Measurements from ENCODE around the gene PEX16. TPM values are rescaled to one million over a fixed set of nuclear protein-coding genes. Genes with fewer than 3 reads are reported as not detected.

The PEX16 gene
- total RNA-seq, 4 donors from 2014 or later: 26.8 to 40.6 (median 35.3) TPM

DNA sequence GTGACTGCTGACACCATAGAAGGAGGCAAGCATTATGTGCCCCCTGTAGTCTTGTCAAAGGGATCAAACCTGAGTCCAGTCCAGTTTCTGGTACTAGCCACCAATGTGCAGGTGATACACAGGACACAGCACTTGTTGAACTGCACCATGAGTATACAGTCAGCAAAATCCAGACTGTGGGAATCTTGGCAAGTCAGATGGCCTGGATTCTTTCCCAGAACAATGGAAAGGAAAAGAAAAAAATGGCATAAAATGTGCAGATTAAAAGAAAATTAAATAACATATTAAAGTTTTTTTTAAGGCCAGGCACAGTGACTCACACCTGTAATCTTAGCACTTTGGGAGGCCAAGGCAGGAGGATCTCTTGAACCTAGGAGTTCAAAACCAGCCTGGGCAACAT lies 53.6 kb downstream of the PEX16 start:
- TF ChIP-seq CTCF (IDR thresholded peaks at IDR 0.05) (no peak), EP300 (IDR thresholded peaks at IDR 0.05) (no peak), POLR2A (IDR thresholded peaks at IDR 0.05) (no peak), POLR2AphosphoS5 (IDR thresholded peaks at IDR 0.05) (no peak)
- Histone ChIP-seq H3K27me3 (no peaks in the 10 kb centered on the region), H3K9me3 (no peaks in the 10 kb centered on the region), H3K27ac (no peak overlapping the region), H3K36me3 (peaks cover 87% of the 10 kb centered on the region), H3K4me1 (peaks cover 17% of the 10 kb centered on the region), H3K4me3 (no peak overlapping the region)
- DNase-seq (ENCODE audit: low spot score in 2 of 2): no peak

DNA sequence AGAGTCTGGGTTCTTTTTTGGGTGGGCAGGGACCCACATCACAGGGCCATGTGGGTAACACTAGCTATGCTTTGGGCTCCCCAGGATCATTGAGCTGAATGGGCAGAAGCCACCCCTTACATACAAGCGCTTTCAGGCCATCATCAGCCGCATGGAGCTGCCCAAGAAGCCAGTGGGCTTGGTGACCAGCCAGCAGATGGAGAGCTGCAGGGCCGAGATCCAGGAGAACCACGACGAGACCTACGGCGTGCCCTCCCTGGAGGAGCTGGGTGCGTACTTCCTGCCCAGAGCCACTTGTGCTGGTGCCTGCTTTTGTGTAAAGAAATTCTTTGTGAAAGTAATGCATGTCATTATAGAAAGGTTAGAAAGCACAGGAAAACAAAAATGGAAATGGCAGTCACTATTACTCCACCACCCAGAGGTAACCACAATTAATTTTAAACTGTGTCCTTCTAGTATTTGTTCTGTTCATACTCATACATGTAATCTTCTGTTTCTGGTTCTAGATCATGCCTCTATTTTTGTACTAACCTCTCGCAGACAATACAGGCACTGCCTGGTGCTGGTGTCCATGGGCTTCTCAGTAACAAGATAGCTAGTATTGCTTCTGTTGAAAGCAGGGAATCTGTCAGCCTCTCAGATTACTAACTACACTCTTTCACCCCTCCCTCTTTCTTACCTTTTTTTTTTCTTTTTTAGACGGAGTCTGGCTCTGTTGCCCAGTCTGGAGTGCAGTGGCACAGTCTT lies 56.7 kb downstream of the PEX16 start:
- peak overlapping the region; percentile 90 for H3K27ac ChIP-seq
- TF ChIP-seq EP300 (IDR thresholded peaks at IDR 0.05) (no peak), POLR2AphosphoS5 (IDR thresholded peaks at IDR 0.05) (no peak), CTCF (IDR thresholded peaks at IDR 0.05) (no peak), POLR2A (IDR thresholded peaks at IDR 0.05) (no peak)
- 80% methylated on average over 10 of the region's 10 CpGs for WGBS
- no peak for DNase-seq (ENCODE audit: low spot score in 2 of 2)
- no peak overlapping the region for H3K4me3 ChIP-seq
- peaks cover 47% of the 10 kb centered on the region for H3K4me1 ChIP-seq
- H3K9me3 ChIP-seq: no peaks in the 10 kb centered on the region
- peaks cover 67% of the 10 kb centered on the region for H3K36me3 ChIP-seq
- no peaks in the 10 kb centered on the region for H3K27me3 ChIP-seq

- TF ChIP-seq CTCF (IDR thresholded peaks at IDR 0.05) (no peak), EP300 (IDR thresholded peaks at IDR 0.05) (no peak), POLR2AphosphoS5 (IDR thresholded peaks at IDR 0.05) (no peak), POLR2A (IDR thresholded peaks at IDR 0.05) (no peak)
- Histone ChIP-seq H3K27me3 (no peaks in the 10 kb centered on the region), H3K4me3 (no peak overlapping the region), H3K4me1 (peaks cover 52% of the 10 kb centered on the region), H3K36me3 (peaks cover 65% of the 10 kb centered on the region), H3K27ac (peak overlapping the region; percentile 90), H3K9me3 (no peaks in the 10 kb centered on the region)
- WGBS: 71% methylated on average over 5 of the region's 5 CpGs
- no peak for DNase-seq (ENCODE audit: low spot score in 2 of 2)
Measured at GRCh38 chr11:45860348-45860747, 57.3 kb downstream of the PEX16 start.

Other genes starting within 250 kb of the PEX16 start
- gene SLC35C1, start 112.7 kb downstream of the PEX16 start, total RNA-seq: 10 to 100 TPM in 1 of 4 donors, 1 to 10 TPM in 3; 6.7 to 10.1 (median 8.8) TPM
- gene CRY2, start 70.4 kb downstream of the PEX16 start, total RNA-seq: 100 to 1,000 TPM in 1 of 4 donors, 10 to 100 TPM in 3; 86.1 to 141 (median 93.4) TPM
- gene MAPK8IP1, start 32.2 kb downstream of the PEX16 start, total RNA-seq: 1 to 10 TPM; 3.6 to 8.0 (median 4.5) TPM
- gene FREY1, start 10.6 kb downstream of the PEX16 start, total RNA-seq: 1 to 10 TPM in 3 of 4 donors, not detected in 1; 1.7 to 3.7 (median 1.7) TPM
- 10 to 100 TPM; 27.2 to 47.4 (median 33.1) TPM for gene LARGE2, start 4.8 kb upstream of the PEX16 start, total RNA-seq
- gene PHF21A, start 203.6 kb upstream of the PEX16 start, total RNA-seq: 10 to 100 TPM; 15.1 to 89.2 (median 26.6) TPM